ENCODE data around the gene LDLRAD4. TPM values are rescaled to one million over a fixed set of nuclear protein-coding genes. Genes with fewer than 3 reads are reported as not detected.
"Not testable (repeated sequence)": the region's sequence is repeated elsewhere in the genome, so short reads cannot be mapped to it uniquely, and the experiment has no call there.

The LDLRAD4 gene
- total RNA-seq, 1 experiment from 2014 or later = not detected

DNA sequence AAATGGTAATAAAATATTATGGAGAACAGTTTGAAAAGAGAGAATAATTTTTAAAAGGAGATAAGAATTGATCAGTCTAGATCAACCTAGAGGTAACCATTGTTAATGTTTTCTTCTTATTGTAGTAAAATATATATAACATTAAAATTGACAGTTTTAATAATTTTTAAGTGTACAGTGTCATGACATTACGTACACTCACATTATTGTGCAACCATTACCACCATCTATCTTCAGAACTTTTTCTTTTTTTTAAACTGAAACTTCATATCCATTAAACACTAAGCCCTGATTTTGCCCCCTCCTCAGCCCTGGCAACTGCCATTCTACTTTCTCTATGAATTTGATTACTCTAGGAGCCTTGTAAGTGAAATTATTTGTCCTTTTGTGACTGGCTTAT is 121.1 kb downstream of the LDLRAD4 start:
- Histone ChIP-seq H3K9me3 (ENCODE audit: low read length) (0 out of 2 replicates have a peak, but pooled peaks cover 3% of the 10 kb centered on the region), H3K9ac (ENCODE audit: low read length) (no peak overlapping the region), H3K9me2 (replicated peaks; ENCODE audit: low read length) (no peaks in the 10 kb centered on the region), H3K27me3 (ENCODE audit: low read length) (peaks cover 32% of the 10 kb centered on the region), H3K36me3 (ENCODE audit: low read depth, low read length) (no peaks in the 10 kb centered on the region), H3K27ac (ENCODE audit: low read length) (no peak overlapping the region), H3K79me2 (ENCODE audit: low read length) (no peaks in the 10 kb centered on the region), H3K4me3 (ENCODE audit: low read length) (no peak overlapping the region), H3K4me2 (ENCODE audit: low read length) (no peak overlapping the region), H3K4me1 (ENCODE audit: insufficient read depth, low read length) (no peaks in the 10 kb centered on the region), H2AFZ (ENCODE audit: low read length) (no peak overlapping the region), H4K20me1 (ENCODE audit: low read length) (no peaks in the 10 kb centered on the region), H3F3A (ENCODE audit: low read length, unreplicated experiment) (no peaks in the 10 kb centered on the region)
- intact Hi-C loops (cut with micrococcal nuclease) = no loop called here
- no TSS peak for BruUV-seq (replicated peaks)
- ChIA-PET POLR2A (ENCODE audit: unreplicated experiment) (no interaction called here), CTCF (no interaction called here)
- TF ChIP-seq CTCF (conservative IDR thresholded peaks at IDR 0.05; ENCODE audit: low read depth, low read length) = no peak
- TF ChIP-seq EZH2 (IDR thresholded peaks at IDR 0.05; ENCODE audit: low read length, unreplicated experiment) = no peak
- no peak for TF ChIP-seq EZH2phosphoT487 (IDR thresholded peaks at IDR 0.05; ENCODE audit: borderline replicate concordance, low read length)
- ATAC-seq (no peak), DNase-seq (no peak)

GRCh38 chr18:13346449-13346848 is 127.9 kb downstream of the LDLRAD4 start:
- H3K79me2 ChIP-seq (ENCODE audit: low read length); BruUV-seq (replicated peaks); CTCF ChIA-PET: not testable (repeated sequence)

GRCh38 chr18:13353084-13353823 is 134.7 kb downstream of the LDLRAD4 start:
- H2AFZ ChIP-seq (ENCODE audit: low read length) = no peak overlapping the region
- DNase-seq (no peak), ATAC-seq (no peak)
- no peaks in the 10 kb centered on the region for H3K9me2 ChIP-seq (replicated peaks; ENCODE audit: low read length)
- no peaks in the 10 kb centered on the region for H3K36me3 ChIP-seq (ENCODE audit: low read depth, low read length)
- no peak overlapping the region for H3K4me2 ChIP-seq (ENCODE audit: low read length)
- no peak overlapping the region for H3K9ac ChIP-seq (ENCODE audit: low read length)
- no TSS peak for BruUV-seq (replicated peaks)
- no peaks in the 10 kb centered on the region for H3K79me2 ChIP-seq (ENCODE audit: low read length)
- H3K9me3 ChIP-seq (ENCODE audit: low read length) = no peaks in the 10 kb centered on the region
- intact Hi-C loops (cut with micrococcal nuclease) = no loop called here
- H3K4me1 ChIP-seq (ENCODE audit: insufficient read depth, low read length) = no peaks in the 10 kb centered on the region
- ChIA-PET CTCF (no interaction called here), POLR2A (ENCODE audit: unreplicated experiment) (no interaction called here)
- TF ChIP-seq EZH2 (IDR thresholded peaks at IDR 0.05; ENCODE audit: low read length, unreplicated experiment) (no peak), EZH2phosphoT487 (IDR thresholded peaks at IDR 0.05; ENCODE audit: borderline replicate concordance, low read length) (no peak), CTCF (conservative IDR thresholded peaks at IDR 0.05; ENCODE audit: low read depth, low read length) (no peak)
- no peaks in the 10 kb centered on the region for H4K20me1 ChIP-seq (ENCODE audit: low read length)
- H3K27ac ChIP-seq (ENCODE audit: low read length) = no peak overlapping the region
- H3F3A ChIP-seq (ENCODE audit: low read length, unreplicated experiment) = no peaks in the 10 kb centered on the region
- H3K27me3 ChIP-seq (ENCODE audit: low read length) = peaks cover 12% of the 10 kb centered on the region
- H3K4me3 ChIP-seq (ENCODE audit: low read length) = no peak overlapping the region

More at GRCh38 chr18:13346449-13346848, 127.9 kb downstream of the LDLRAD4 start:
- H3K36me3 ChIP-seq (ENCODE audit: low read depth, low read length); H2AFZ ChIP-seq (ENCODE audit: low read length); H3K4me1 ChIP-seq (ENCODE audit: insufficient read depth, low read length); H3K9me3 ChIP-seq (ENCODE audit: low read length); ATAC-seq; intact Hi-C loops (cut with micrococcal nuclease); H3K4me2 ChIP-seq (ENCODE audit: low read length); H3K4me3 ChIP-seq (ENCODE audit: low read length); H3K27ac ChIP-seq (ENCODE audit: low read length); H3K27me3 ChIP-seq (ENCODE audit: low read length); H3K9me2 ChIP-seq (replicated peaks; ENCODE audit: low read length); DNase-seq; H3K9ac ChIP-seq (ENCODE audit: low read length); H4K20me1 ChIP-seq (ENCODE audit: low read length); POLR2A ChIA-PET (ENCODE audit: unreplicated experiment); H3F3A ChIP-seq (ENCODE audit: low read length, unreplicated experiment): not testable (repeated sequence)
